Liver (tissue), 10 donors: ENCODE data around the gene SNRPD2. TPM values are rescaled to one million over a fixed set of nuclear protein-coding genes. Genes with fewer than 3 reads are reported as not detected.

Experiments used
- DNase-seq: peaks from one replicate; pipeline ENCODE4 v3.0.0-alpha.2; 2017; ENCODE audit warnings: low spot score
- H3K27ac ChIP-seq, 2 donors: one replicate each; pipeline ENCODE4 v1.7.0; 2013; ENCODE audit warnings: inconsistent platforms in 2 of 2, low read length in 2 of 2, control low read depth in 1 of 2, low read depth in 1 of 2, mild to moderate bottlenecking in 1 of 2
- H3K27me3 ChIP-seq, 4 donors: one replicate each; pipeline versions ENCODE4 v1.6.1 to v1.7.0; 2013; ENCODE audit warnings: low read length in 3 of 4, inconsistent platforms in 1 of 4, mild to moderate bottlenecking in 1 of 4, moderate library complexity in 1 of 4; ENCODE audit not compliant: control insufficient read depth in 4 of 4, insufficient read depth in 4 of 4
- H3K36me3 ChIP-seq, 4 donors: one replicate each; pipeline versions ENCODE4 v1.6.1 to v1.7.0; 2013; ENCODE audit warnings: low read length in 3 of 4, mild to moderate bottlenecking in 3 of 4, low read depth in 1 of 4, moderate library complexity in 1 of 4; ENCODE audit not compliant: control insufficient read depth in 4 of 4, insufficient read depth in 3 of 4
- H3K4me1 ChIP-seq, 4 donors: one replicate each; pipeline versions ENCODE4 v1.6.1 to v1.7.0; 2013; ENCODE audit warnings: low read length in 3 of 4, mild to moderate bottlenecking in 3 of 4, moderate library complexity in 1 of 4; ENCODE audit not compliant: control insufficient read depth in 4 of 4, insufficient read depth in 4 of 4
- H3K4me3 ChIP-seq, 3 donors: one replicate each; pipeline versions ENCODE4 v1.6.1 to v1.7.0; 2013; ENCODE audit warnings: low read length in 3 of 3, control low read depth in 1 of 3, low read depth in 1 of 3, mild to moderate bottlenecking in 1 of 3
- H3K9ac ChIP-seq, 2 donors: one replicate each; pipeline ENCODE4 v1.7.0; 2013; ENCODE audit warnings: low read length in 2 of 2, mild to moderate bottlenecking in 2 of 2, moderate library complexity in 2 of 2, control low read depth in 1 of 2, low read depth in 1 of 2
- H3K9me3 ChIP-seq, 4 donors: one replicate each; pipeline versions ENCODE4 v1.6.1 to v1.7.0; 2013; ENCODE audit warnings: low read length in 3 of 4; ENCODE audit not compliant: control insufficient read depth in 4 of 4
- ATF3 ChIP-seq: IDR thresholded peaks from 2 replicates; pipeline ENCODE4 v1.6.1; 2016; ENCODE audit warnings: antibody characterized with exemption
- CTCF ChIP-seq: fragments of 150-350 bp; IDR thresholded peaks from 2 replicates; pipeline ENCODE4 v1.5.1; 2017; ENCODE audit warnings: improper control_type of control experiment, low read depth, low read length; ENCODE audit not compliant: missing input control
- HNF4A ChIP-seq, 2 donors: conservative IDR thresholded peaks; 2 replicates each; pipeline ENCODE4 v1.6.1; 2016; ENCODE audit warnings: antibody characterized with exemption in 2 of 2, mild to moderate bottlenecking in 2 of 2
- JUND ChIP-seq, 2 donors: IDR thresholded peaks; 2 replicates each; pipeline ENCODE4 v1.6.1; 2016; ENCODE audit warnings: antibody characterized with exemption in 2 of 2
- NR2F2 ChIP-seq: IDR thresholded peaks from 2 replicates; pipeline ENCODE4 v1.6.1; 2016; ENCODE audit warnings: antibody characterized with exemption
- RAD21 ChIP-seq, 2 donors: IDR thresholded peaks; 2 replicates each; pipeline ENCODE4 v1.6.1; 2016; ENCODE audit warnings: antibody characterized with exemption in 2 of 2, mild to moderate bottlenecking in 2 of 2
- TAF1 ChIP-seq: conservative IDR thresholded peaks from 2 replicates; pipeline ENCODE4 v1.6.1; 2016; ENCODE audit warnings: antibody characterized with exemption, mild to moderate bottlenecking
- YY1 ChIP-seq: IDR thresholded peaks from 2 replicates; pipeline ENCODE4 v1.6.1; 2016; ENCODE audit warnings: antibody characterized with exemption, mild to moderate bottlenecking
- ZBTB33 ChIP-seq: IDR thresholded peaks from 2 replicates; pipeline ENCODE4 v1.6.1; 2016; ENCODE audit warnings: antibody characterized with exemption
- WGBS: extraction: QIAGEN DNeasy Blood & Tissue Kit; methylation state at CpG from one replicate; pipeline ENCODE4 v1.1.7; 2013; 5-methylcytosine and 5-hydroxymethylcytosine counted together
- polyA plus RNA-seq, 2 donors: library from polyadenylated mRNA; stranded (reverse) in 1 of 2; unstranded in 1 of 2; fragments of 200-250 nt in 1 of 2; fragments of >200 nt in 1 of 2; fragmentation: Nextera tagmentation in 1 of 2; extraction: Ambion mirVana in 1 of 2; gene quantifications; one replicate each; pipeline versions ENCODE4 v1.2.1 to v1.2.3, GENCODE V29; 2013 to 2015
- small RNA-seq: library from RNA; depleted of rRNA; stranded (forward); fragments of <200 nt; gene quantifications from one replicate; pipeline ENCODE3, GENCODE V24; 2014
- total RNA-seq, 2 donors: library from RNA; depleted of rRNA; stranded (reverse); fragments of >200 nt; gene quantifications; one replicate each; pipeline ENCODE4 v1.2.3, GENCODE V29; 2014
- donor health status: healthy.
- donor health status: healthy.
- donor health status: healthy.
- donor health status: healthy.
- donor health status: healthy.

SNRPD2 gene
- total and polyA plus RNA-seq, 4 donors = 38.6 to 175 (median 90.5) TPM

GRCh38 chr19:45638930-45639729 is 52.6 kb downstream of the SNRPD2 start, which contains the start of gene EML2:
Gene EML2 (minus strand): TSS chr19:45639397. CDS start chr19:45639376, 21 bp downstream.
- peak within 1 kb of the TSS in 1 of 2 donors; percentile 69 for H3K9ac ChIP-seq
- H3K9me3 ChIP-seq = no peaks in the 10 kb centered on the region
- TF ChIP-seq ZBTB33 (no peak), YY1 (peak; percentile 43)
- H3K27ac ChIP-seq = no peak within 1 kb of the TSS
- peaks cover 8 to 42% (median 29%) of the 10 kb centered on the region in 4 donors for H3K4me1 ChIP-seq
- H3K27me3 ChIP-seq = no peaks in the 10 kb centered on the region
- H3K36me3 ChIP-seq = no peaks in the 10 kb centered on the region
- peak; percentile 44 for DNase-seq
- WGBS = 7% methylated on average over 52 of the region's 52 CpGs
- H3K4me3 ChIP-seq = peak within 1 kb of the TSS; percentile 51 to 78 (median 72)

- H3K4me1 ChIP-seq = peaks cover 8 to 35% (median 26%) of the 10 kb centered on the region in 4 donors
- H3K4me3 ChIP-seq = no peak overlapping the region
- no peak for DNase-seq
- no peaks in the 10 kb centered on the region for H3K9me3 ChIP-seq
- no peaks in the 10 kb centered on the region for H3K27me3 ChIP-seq
- H3K27ac ChIP-seq = no peak overlapping the region
- WGBS = 80% methylated on average over 19 of the region's 19 CpGs
- H3K9ac ChIP-seq = no peak overlapping the region
- TF ChIP-seq NR2F2 (no peak), RAD21 (IDR thresholded peaks at IDR 0.05) (no peak), ATF3 (no peak), HNF4A (conservative IDR thresholded peaks at IDR 0.05) (no peak), CTCF (no peak), TAF1 (no peak), YY1 (no peak), JUND (IDR thresholded peaks at IDR 0.05) (no peak)
- no peaks in the 10 kb centered on the region for H3K36me3 ChIP-seq
Observed at GRCh38 chr19:45637890-45638667, 53.7 kb downstream of the SNRPD2 start.

Small RNAs within 50 kb of the gene (small RNA-seq; reads per million reads assigned to genes)
- 0.07 reads per million for gene MIR642A
- not detected for gene RN7SL836P

Other genes with a start within 250 kb of the SNRPD2 start
- 1 to 10 TPM in 1 of 2 donors, under 1 TPM in 1; 0.28 to 1.3 TPM for gene FOSB, start 224.0 kb downstream of the SNRPD2 start, total RNA-seq
- under 1 TPM; 0.18 to 0.51 TPM for gene FOSB, start 224.0 kb downstream of the SNRPD2 start, polyA plus RNA-seq
- 1 to 10 TPM; 1.0 to 1.6 TPM for gene RTN2, start 194.9 kb downstream of the SNRPD2 start, total RNA-seq
- 1 to 10 TPM; 1.3 to 3.5 TPM for gene RTN2, start 194.9 kb downstream of the SNRPD2 start, polyA plus RNA-seq
- 1 to 10 TPM in 1 of 2 donors, under 1 TPM in 1; 0.17 to 1.5 TPM for gene PPM1N, start 193.5 kb downstream of the SNRPD2 start, total RNA-seq
- under 1 TPM; 0.45 to 0.49 TPM for gene PPM1N, start 193.5 kb downstream of the SNRPD2 start, polyA plus RNA-seq
- gene VASP, start 184.5 kb downstream of the SNRPD2 start, total RNA-seq = 10 to 100 TPM; 20.2 to 29.1 TPM
- gene VASP, start 184.5 kb downstream of the SNRPD2 start, polyA plus RNA-seq = 10 to 100 TPM in 1 of 2 donors, 1 to 10 TPM in 1; 7.3 to 25.3 TPM
- gene OPA3, start 107.2 kb downstream of the SNRPD2 start, total RNA-seq = 1 to 10 TPM; 3.8 to 6.7 TPM
- gene OPA3, start 107.2 kb downstream of the SNRPD2 start, polyA plus RNA-seq = 1 to 10 TPM; 5.8 to 9.4 TPM
- gene GPR4, start 89.7 kb downstream of the SNRPD2 start, total RNA-seq = under 1 TPM; 0.37 to 0.84 TPM
- 1 to 10 TPM; 1.1 to 1.9 TPM for gene GPR4, start 89.7 kb downstream of the SNRPD2 start, polyA plus RNA-seq
- gene EML2, start 52.6 kb downstream of the SNRPD2 start, total RNA-seq = 1 to 10 TPM; 8.5 to 9.5 TPM
- gene EML2, start 52.6 kb downstream of the SNRPD2 start, polyA plus RNA-seq = 10 to 100 TPM in 1 of 2 donors, 1 to 10 TPM in 1; 1.1 to 10.4 TPM
- under 1 TPM; 0.05 to 0.50 TPM for gene GIPR, start 23.7 kb downstream of the SNRPD2 start, total RNA-seq
- under 1 TPM; 0.06 to 0.08 TPM for gene GIPR, start 23.7 kb downstream of the SNRPD2 start, polyA plus RNA-seq
- gene QPCTL, start 713 bp upstream of the SNRPD2 start, total RNA-seq = 1 to 10 TPM; 3.7 to 6.1 TPM
- gene QPCTL, start 713 bp upstream of the SNRPD2 start, polyA plus RNA-seq = 1 to 10 TPM; 2.9 to 4.5 TPM
- 1 to 10 TPM; 2.9 to 4.2 TPM for gene FBXO46, start 38.9 kb upstream of the SNRPD2 start, total RNA-seq
- gene FBXO46, start 38.9 kb upstream of the SNRPD2 start, polyA plus RNA-seq = 1 to 10 TPM; 1.2 to 4.5 TPM
- not detected for gene MEIOSIN, start 41.5 kb upstream of the SNRPD2 start, total RNA-seq
- gene MEIOSIN, start 41.5 kb upstream of the SNRPD2 start, polyA plus RNA-seq = not detected
- 1 to 10 TPM; 2.7 to 5.0 TPM for gene SIX5, start 77.3 kb upstream of the SNRPD2 start, total RNA-seq
- 1 to 10 TPM; 3.7 to 9.9 TPM for gene SIX5, start 77.3 kb upstream of the SNRPD2 start, polyA plus RNA-seq
- 10 to 100 TPM in 1 of 2 donors, 1 to 10 TPM in 1; 6.4 to 12.5 TPM for gene DMPK, start 90.5 kb upstream of the SNRPD2 start, total RNA-seq
- gene DMPK, start 90.5 kb upstream of the SNRPD2 start, polyA plus RNA-seq = 1 to 10 TPM; 1.8 to 5.9 TPM
- gene DMWD, start 100.9 kb upstream of the SNRPD2 start, total RNA-seq = 10 to 100 TPM; 11.3 to 14.6 TPM
- 1 to 10 TPM; 3.7 to 6.5 TPM for gene DMWD, start 100.9 kb upstream of the SNRPD2 start, polyA plus RNA-seq
- gene RSPH6A, start 123.4 kb upstream of the SNRPD2 start, total RNA-seq = under 1 TPM in 1 of 2 donors, not detected in 1; 0.08 TPM
- not detected for gene RSPH6A, start 123.4 kb upstream of the SNRPD2 start, polyA plus RNA-seq
- gene SYMPK, start 171.2 kb upstream of the SNRPD2 start, total RNA-seq = 10 to 100 TPM; 22.2 to 26.1 TPM
- 10 to 100 TPM in 1 of 2 donors, 1 to 10 TPM in 1; 5.5 to 26.0 TPM for gene SYMPK, start 171.2 kb upstream of the SNRPD2 start, polyA plus RNA-seq
- gene FOXA3, start 172.4 kb upstream of the SNRPD2 start, total RNA-seq = 10 to 100 TPM; 12.3 to 30.8 TPM
- 10 to 100 TPM; 11.5 to 37.1 TPM for gene FOXA3, start 172.4 kb upstream of the SNRPD2 start, polyA plus RNA-seq
- 10 to 100 TPM; 16.5 to 16.8 TPM for gene IRF2BP1, start 194.2 kb upstream of the SNRPD2 start, total RNA-seq
- gene IRF2BP1, start 194.2 kb upstream of the SNRPD2 start, polyA plus RNA-seq = 10 to 100 TPM in 1 of 2 donors, 1 to 10 TPM in 1; 4.9 to 16.3 TPM
- 1 to 10 TPM in 1 of 2 donors, under 1 TPM in 1; 0.70 to 1.8 TPM for gene MYPOP, start 210.7 kb upstream of the SNRPD2 start, total RNA-seq
- 1 to 10 TPM in 1 of 2 donors, under 1 TPM in 1; 0.90 to 3.0 TPM for gene MYPOP, start 210.7 kb upstream of the SNRPD2 start, polyA plus RNA-seq
- gene NANOS2, start 222.8 kb upstream of the SNRPD2 start, total RNA-seq = not detected
- not detected for gene NANOS2, start 222.8 kb upstream of the SNRPD2 start, polyA plus RNA-seq